ENCODE data around the gene ANXA2R.

Gene ANXA2R

GRCh38 chr5:43000111-43000840 lies 39.8 kb downstream of the ANXA2R start:
- no peak for DNase-seq (ENCODE audit: low read depth in 2 of 2)

GRCh38 chr5:42995360-42995751 lies 44.8 kb downstream of the ANXA2R start:
- no peak for DNase-seq (ENCODE audit: low read depth in 2 of 2)

GRCh38 chr5:42994555-42995359 lies 45.4 kb downstream of the ANXA2R start:
- DNase-seq (ENCODE audit: low read depth in 2 of 2) = peak; percentile 69 to 70

- DNase-seq (ENCODE audit: low read depth in 2 of 2) = no peak
These were observed 45.9 kb downstream of the ANXA2R start for GRCh38 chr5:42994246-42994554.

GRCh38 chr5:42993516-42994245 lies 46.4 kb downstream of the ANXA2R start:
- no peak for DNase-seq (ENCODE audit: low read depth in 2 of 2)

GRCh38 chr5:42992088-42992879 lies 47.8 kb downstream of the ANXA2R start:
- DNase-seq (ENCODE audit: low read depth in 2 of 2) = peak; percentile 38 to 43

- no peak for DNase-seq (ENCODE audit: low read depth in 2 of 2)
These were observed 48.6 kb downstream of the ANXA2R start for GRCh38 chr5:42991404-42992087.

GRCh38 chr5:42990892-42991291 lies 49.2 kb downstream of the ANXA2R start:
- no peak for DNase-seq (ENCODE audit: low read depth in 2 of 2)
